HepG2 (cell line): ENCODE measurements around the gene EMID1. TPM values are rescaled to one million over a fixed set of nuclear protein-coding genes. Genes with fewer than 3 reads are reported as not detected.

Experiments
- ATAC-seq: fragments of 200-7000 bp; cut with Tn5 transposase; 3 replicates; pipeline ENCODE4 v1.9.1; 2020; ENCODE audit warnings: mild to moderate bottlenecking, moderate library complexity
- BruUV-seq: library from RNA; stranded (reverse); fragments of 400-500 nt; replicated peaks from 2 replicates; lab custom pipeline; 2021; lab: Mats Ljungman, UMichigan
- CTCF ChIA-PET: fragments of 300-600 bp; formaldehyde crosslinking; extraction: SDS; loops from one replicate; lab custom pipeline; 2021; ENCODE audit warnings: low total read pairs, inconsistent platforms, low intra/inter-chr PET ratio; lab: Yijun Ruan, JAX
- POLR2A ChIA-PET: fragments of 350-600 bp; sonication (Branson Sonifier 250); formaldehyde crosslinking; loops from one replicate; lab custom pipeline; 2020; ENCODE audit warnings: antibody characterized with exemption, inconsistent platforms; lab: Yijun Ruan, JAX
- DNase-seq: peaks from one replicate; pipeline ENCODE4 v3.0.0-alpha.2; 2015; ENCODE audit warnings: low spot score
- FAIRE-seq: peaks from 3 replicates; lab custom pipeline; 2011; peaks lifted over from hg19 to GRCh38; lab: Jason Lieb, UNC
- H2AFZ ChIP-seq: one replicate; pipeline ENCODE4 v1.6.1; 2011; ENCODE audit warnings: low read length, inconsistent platforms
- H3K27ac ChIP-seq: fragments of 300-600 bp; 3 replicates; pipeline ENCODE4 v1.8.0; 2011; ENCODE audit warnings: mixed run types, mild to moderate bottlenecking, mixed read lengths, low read length, inconsistent platforms; ENCODE audit not compliant: insufficient read depth; ENCODE audit errors: extremely low read length
- H3K27me3 ChIP-seq, 2 experiments: fragments of 200-600 bp in 1 of 2; 2 replicates in 1 of 2; 3 replicates in 1 of 2; pipeline versions ENCODE4 v1.6.0 to v1.8.0; 2011; ENCODE audit warnings: low read length in 2 of 2, mild to moderate bottlenecking in 2 of 2, moderate library complexity in 2 of 2, inconsistent platforms in 1 of 2; ENCODE audit not compliant: insufficient read depth in 2 of 2, control insufficient read depth in 1 of 2
- H3K36me3 ChIP-seq, 2 experiments: fragments of 200-600 bp in 1 of 2; replicated peaks in 1 of 2; 2 replicates in 1 of 2; 3 replicates in 1 of 2; pipeline versions ENCODE4 v1.5.1 to v1.8.0; 2011; ENCODE audit warnings: low read length in 2 of 2, inconsistent platforms in 1 of 2; ENCODE audit not compliant: insufficient read depth in 2 of 2, control insufficient read depth in 1 of 2
- H3K4me1 ChIP-seq: 2 replicates; pipeline ENCODE4 v1.5.1; 2012; ENCODE audit warnings: low read length, inconsistent platforms; ENCODE audit not compliant: insufficient read depth
- H3K4me2 ChIP-seq: 2 replicates; pipeline ENCODE4 v1.6.0; 2011; ENCODE audit warnings: low read depth, low read length, inconsistent platforms
- H3K4me3 ChIP-seq, 3 experiments: fragments of 200-600 bp in 1 of 3; sonication (generic), shearing (Covaris generic) in 1 of 3; replicated peaks in 1 of 3; 2 replicates each; pipeline ENCODE4 v1.5.1; 2011 to 2016; ENCODE audit warnings: low read length in 3 of 3, inconsistent platforms in 2 of 3, low read depth in 2 of 3, mild to moderate bottlenecking in 2 of 3, control low read depth in 1 of 3, mixed read lengths in 1 of 3; ENCODE audit not compliant: insufficient read depth in 1 of 3
- H3K79me2 ChIP-seq: one replicate; pipeline ENCODE4 v1.6.1; 2011; ENCODE audit warnings: low read length, inconsistent platforms; ENCODE audit not compliant: insufficient read depth
- H3K9ac ChIP-seq: 2 replicates; pipeline ENCODE4 v1.6.0; 2011; ENCODE audit warnings: mild to moderate bottlenecking, low read depth, low read length, inconsistent platforms; ENCODE audit not compliant: insufficient read depth
- H3K9me3 ChIP-seq: 2 replicates; pipeline ENCODE4 v1.5.1; 2012; ENCODE audit warnings: mild to moderate bottlenecking, low read length
- H4K20me1 ChIP-seq: 2 replicates; pipeline ENCODE4 v1.6.0; 2011; ENCODE audit warnings: inconsistent platforms, mild to moderate bottlenecking, low read length, moderate library complexity; ENCODE audit not compliant: insufficient read depth
- ELF4 ChIP-seq: sonication (generic); formaldehyde crosslinking; IDR thresholded peaks from 2 replicates; pipeline ENCODE4 v1.5.0; 2020; ENCODE audit warnings: missing genetic modification reagents, mild to moderate bottlenecking, moderate library complexity, borderline replicate concordance
- ETV5 ChIP-seq: IDR thresholded peaks from 2 replicates; pipeline ENCODE4 v1.6.1; 2018; ENCODE audit warnings: missing biosample characterization, missing genetic modification reagents, inconsistent platforms, borderline replicate concordance
- FUBP1 ChIP-seq: sonication (generic); formaldehyde crosslinking; IDR thresholded peaks from 2 replicates; pipeline ENCODE4 v1.5.1; 2020; ENCODE audit warnings: missing genetic modification reagents, mild to moderate bottlenecking, borderline replicate concordance
- HNF4A ChIP-seq: sonication (generic); formaldehyde crosslinking; IDR thresholded peaks from 2 replicates; pipeline ENCODE4 v1.4.0; 2020; ENCODE audit warnings: missing genetic modification reagents
- MIER3 ChIP-seq: IDR thresholded peaks from 2 replicates; pipeline ENCODE4 v1.6.1; 2016; ENCODE audit warnings: missing compliant biosample characterization, borderline replicate concordance
- NFATC3 ChIP-seq: sonication (generic); formaldehyde crosslinking; IDR thresholded peaks from 2 replicates; pipeline ENCODE4 v1.5.1; 2020; ENCODE audit warnings: mild to moderate bottlenecking, missing genetic modification reagents
- NFKB2 ChIP-seq: sonication (generic); formaldehyde crosslinking; IDR thresholded peaks from 2 replicates; pipeline ENCODE4 v1.4.0; 2020; ENCODE audit warnings: missing genetic modification reagents, borderline replicate concordance
- SAFB2 ChIP-seq: sonication (generic); formaldehyde crosslinking; IDR thresholded peaks from 2 replicates; pipeline ENCODE4 v1.5.1; 2020; ENCODE audit warnings: missing genetic modification reagents, low read depth, mild to moderate bottlenecking, borderline replicate concordance
- ZBTB25 ChIP-seq: IDR thresholded peaks from 2 replicates; pipeline ENCODE4 v1.6.1; 2018; ENCODE audit warnings: missing genetic modification reagents
- ZFX ChIP-seq: sonication (generic); formaldehyde crosslinking; IDR thresholded peaks from 2 replicates; pipeline ENCODE4 v1.4.0; 2020; ENCODE audit warnings: mild to moderate bottlenecking, low read depth, missing genetic modification reagents, moderate library complexity
- ZNF34 ChIP-seq: sonication (generic); formaldehyde crosslinking; IDR thresholded peaks from 2 replicates; pipeline ENCODE4 v1.4.0; 2020; ENCODE audit warnings: mild to moderate bottlenecking, missing genetic modification reagents, borderline replicate concordance
- ZNF343 ChIP-seq: sonication (generic); formaldehyde crosslinking; IDR thresholded peaks from 2 replicates; pipeline ENCODE4 v1.4.0; 2020; ENCODE audit warnings: mild to moderate bottlenecking, missing genetic modification reagents
- ZNF441 ChIP-seq: sonication (generic); formaldehyde crosslinking; IDR thresholded peaks from 2 replicates; pipeline ENCODE4 v1.7.0; 2021; ENCODE audit warnings: missing genetic modification reagents, borderline replicate concordance
- WGBS: methylation state at CpG from one replicate; pipeline ENCODE4 v1.1.6; 2017; ENCODE audit warnings: low lambda C conversion rate; 5-methylcytosine and 5-hydroxymethylcytosine counted together
- in situ Hi-C: cut with HindIII; loops from 2 replicates; pipeline ENCODE4 v1.10.0; 2017; ENCODE audit warnings: low pct_unique_long_range_greater_than_20kb; ENCODE audit not compliant: extremely low pct_ligation_motif_present
- intact Hi-C: fragments of 100-400 bp; cut with micrococcal nuclease; formaldehyde crosslinking; loops from one replicate; pipeline ENCODE4 v1.10.0; 2022; ENCODE audit not compliant: unreplicated experiment
- polyA plus RNA-seq, 8 experiments: library from polyadenylated mRNA; depleted of rRNA in 3 of 8; stranded (reverse) in 7 of 8; unstranded in 1 of 8; fragments of >200 nt; fragmentation: Illumina TruSeq in 4 of 8; extraction: Trizol in 4 of 8; gene quantifications; 2 replicates each; pipeline versions ENCODE4 v1.2.1 to v1.2.3, GENCODE V29; 2011 to 2016; ENCODE audit warnings: low read depth in 4 of 8, missing spikeins in 1 of 8, mixed read lengths in 1 of 8; ENCODE audit not compliant: insufficient read depth in 1 of 8
- total RNA-seq, 5 experiments: library from RNA; depleted of rRNA; stranded (reverse); fragments of >200 nt; fragmentation: Illumina TruSeq; extraction: Trizol; gene quantifications; 2 replicates each; pipeline ENCODE4 v1.2.3, GENCODE V29; 2016; ENCODE audit warnings: low read depth in 1 of 5
- TF ChIP-seq, protein P1 (sequence below): sonication (generic); formaldehyde crosslinking; IDR thresholded peaks from 2 replicates; pipeline ENCODE4 v1.8.0; 2022; ENCODE audit warnings: missing genetic modification reagents, mild to moderate bottlenecking, borderline replicate concordance
- TF ChIP-seq, protein P2 (sequence below): sonication (generic); formaldehyde crosslinking; IDR thresholded peaks from 2 replicates; pipeline ENCODE4 v1.4.0; 2020; ENCODE audit warnings: missing genetic modification reagents; ENCODE audit errors: not compliant biosample characterization

EMID1 gene
- total and polyA plus RNA-seq, 2 of the 13 experiments (the other 11 are each of a cell fraction or from before 2014, with no cell fraction given), result 0.45 to 0.82 TPM

DNA sequence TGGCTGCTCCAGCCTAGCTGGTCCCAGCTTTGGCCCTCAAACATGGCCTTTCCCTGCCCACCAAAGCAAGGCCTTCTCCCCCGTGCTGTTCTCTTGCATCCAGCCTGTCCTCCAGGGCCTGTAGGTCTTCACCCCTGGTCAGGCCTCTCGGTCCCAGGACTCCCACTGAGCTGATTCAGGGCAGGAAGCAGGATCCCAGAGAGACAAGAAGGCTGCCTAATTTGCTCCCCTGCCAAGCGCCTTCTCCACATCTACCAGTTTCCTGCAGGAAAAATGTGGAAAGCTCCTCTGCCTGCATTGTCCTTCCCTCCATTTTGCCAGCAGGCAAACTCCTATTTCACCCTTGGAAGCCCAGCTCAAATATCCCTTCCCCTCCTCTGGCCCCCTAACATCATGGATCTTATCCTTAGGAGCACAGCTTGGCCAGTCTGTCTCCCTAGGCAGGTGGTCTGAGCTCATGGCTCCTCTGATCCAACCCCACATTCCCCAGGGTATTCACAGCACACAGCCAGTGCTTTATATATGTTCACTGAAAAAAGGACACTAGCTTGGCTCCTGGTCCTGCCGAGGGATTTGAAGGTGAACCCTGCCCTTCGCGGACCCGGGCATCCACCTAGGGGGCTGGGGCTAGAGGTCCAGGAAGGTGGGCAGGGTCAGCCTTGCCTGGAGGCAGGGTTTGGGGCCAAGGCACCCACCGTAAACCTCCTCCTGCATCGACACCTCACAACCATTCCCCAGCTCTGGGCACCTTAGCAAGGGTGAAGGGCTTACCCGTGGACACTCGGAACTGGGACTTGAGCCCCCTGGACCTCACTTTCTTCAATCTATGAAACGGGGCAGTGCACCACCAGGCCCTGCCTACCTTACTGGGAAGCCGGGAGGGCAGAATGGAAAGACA lies 61.1 kb downstream of the EMID1 start:
- intact Hi-C loops (no loop called here), in situ Hi-C loops (no loop called here)
- WGBS, result 61% methylated on average over 4 of the region's 13 CpGs
- H3K79me2 ChIP-seq, result peaks cover 59% of the 10 kb centered on the region
- H4K20me1 ChIP-seq, result peaks cover 27% of the 10 kb centered on the region
- no TSS peak for BruUV-seq
- no peak for FAIRE-seq
- DNase-seq, result no peak
- H3K4me2 ChIP-seq, result peak overlapping the region; percentile 90
- peaks cover 3 to 21% of the 10 kb centered on the region in 2 experiments for H3K36me3 ChIP-seq
- H3K4me1 ChIP-seq, result peaks cover 37% of the 10 kb centered on the region
- H2AFZ ChIP-seq, result no peak overlapping the region
- H3K9ac ChIP-seq, result peak overlapping the region; percentile 100
- peak; percentile 31 for ATAC-seq
- no peaks in the 10 kb centered on the region; a peak in 1 of 5 replicates for H3K27me3 ChIP-seq
- ChIA-PET CTCF (no interaction called here), POLR2A (interaction anchor here (0.7 kb wide), 1 partner anchor 21 kb away, joined by 3 read pairs; no protein-coding TSS in a partner anchor)
- H3K9me3 ChIP-seq, result no peaks in the 10 kb centered on the region
- peak overlapping the region; percentile 98 for H3K27ac ChIP-seq
- H3K4me3 ChIP-seq, result peak overlapping the region; percentile 75 to 96 (median 93)
- TF ChIP-seq ETV5 (0 out of 2 replicates have a peak, but pooled peaks have one; percentile 1), ELF4 (0 out of 2 replicates have a peak, but pooled peaks have one; percentile 0), NFKB2 (CRISPR knock-in tag) (0 out of 2 replicates have a peak, but pooled peaks have one; percentile 1), ZNF441 (CRISPR knock-in tag) (0 out of 2 replicates have a peak, but pooled peaks have one; percentile 27), ZNF34 (CRISPR knock-in tag) (0 out of 2 replicates have a peak, but pooled peaks have one; percentile 9), NFATC3 (CRISPR knock-in tag) (no peak), ZBTB25 (CRISPR knock-in tag) (0 out of 2 replicates have a peak, but pooled peaks have one; percentile 20), ZFX (peak; percentile 20), ZNF343 (CRISPR knock-in tag) (no peak), HNF4A (CRISPR knock-in tag) (0 out of 2 replicates have a peak, but pooled peaks have one; percentile 5), MIER3 (peak; percentile 48; the same call in 1 of the 2 replicates), SAFB2 (CRISPR knock-in tag) (0 out of 2 replicates have a peak, but pooled peaks have one; percentile 51), FUBP1 (CRISPR knock-in tag) (no peak)
- TF ChIP-seq, protein P1, sequence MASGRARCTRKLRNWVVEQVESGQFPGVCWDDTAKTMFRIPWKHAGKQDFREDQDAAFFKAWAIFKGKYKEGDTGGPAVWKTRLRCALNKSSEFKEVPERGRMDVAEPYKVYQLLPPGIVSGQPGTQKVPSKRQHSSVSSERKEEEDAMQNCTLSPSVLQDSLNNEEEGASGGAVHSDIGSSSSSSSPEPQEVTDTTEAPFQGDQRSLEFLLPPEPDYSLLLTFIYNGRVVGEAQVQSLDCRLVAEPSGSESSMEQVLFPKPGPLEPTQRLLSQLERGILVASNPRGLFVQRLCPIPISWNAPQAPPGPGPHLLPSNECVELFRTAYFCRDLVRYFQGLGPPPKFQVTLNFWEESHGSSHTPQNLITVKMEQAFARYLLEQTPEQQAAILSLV (CRISPR knock-in tag), result 0 out of 2 replicates have a peak, but pooled peaks have one; percentile 39
- TF ChIP-seq, protein P2, sequence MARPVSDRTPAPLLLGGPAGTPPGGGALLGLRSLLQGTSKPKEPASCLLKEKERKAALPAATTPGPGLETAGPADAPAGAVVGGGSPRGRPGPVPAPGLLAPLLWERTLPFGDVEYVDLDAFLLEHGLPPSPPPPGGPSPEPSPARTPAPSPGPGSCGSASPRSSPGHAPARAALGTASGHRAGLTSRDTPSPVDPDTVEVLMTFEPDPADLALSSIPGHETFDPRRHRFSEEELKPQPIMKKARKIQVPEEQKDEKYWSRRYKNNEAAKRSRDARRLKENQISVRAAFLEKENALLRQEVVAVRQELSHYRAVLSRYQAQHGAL (CRISPR knock-in tag), result peak; percentile 24
